C4-2B (cell line): Measurements from ENCODE around the gene EID2B.

ENCODE experiments used
- ZFX ChIP-seq: fragments of 450-650 bp; IDR thresholded peaks from 2 replicates; pipeline ENCODE4 v1.6.1; 2017
- TF ChIP-seq, protein P1 (sequence below): fragments of 450-650 bp; conservative IDR thresholded peaks from 2 replicates; pipeline ENCODE4 v1.5.1; 2017; ENCODE audit warnings: mild to moderate bottlenecking

DNA sequence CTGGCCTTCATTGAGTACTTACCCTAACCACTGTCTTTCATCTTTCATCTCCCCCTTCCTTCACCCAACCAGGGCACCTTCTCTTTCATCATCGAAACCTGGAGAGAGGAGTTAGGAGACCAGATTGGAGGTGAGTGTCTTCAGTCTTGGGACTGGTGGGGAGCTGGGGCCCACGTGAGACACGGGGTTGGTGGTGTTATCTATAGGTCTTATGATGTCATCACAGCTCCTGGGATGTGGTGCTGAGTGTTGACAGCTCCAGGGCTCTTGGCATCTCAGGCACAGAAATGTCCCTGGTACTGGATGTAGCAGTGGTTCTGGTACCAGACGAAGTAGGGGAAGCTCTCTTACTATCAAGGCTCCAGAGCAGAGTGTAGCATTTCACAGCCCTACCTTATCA, 32.1 kb downstream of the EID2B start:
- TF ChIP-seq, protein P1, sequence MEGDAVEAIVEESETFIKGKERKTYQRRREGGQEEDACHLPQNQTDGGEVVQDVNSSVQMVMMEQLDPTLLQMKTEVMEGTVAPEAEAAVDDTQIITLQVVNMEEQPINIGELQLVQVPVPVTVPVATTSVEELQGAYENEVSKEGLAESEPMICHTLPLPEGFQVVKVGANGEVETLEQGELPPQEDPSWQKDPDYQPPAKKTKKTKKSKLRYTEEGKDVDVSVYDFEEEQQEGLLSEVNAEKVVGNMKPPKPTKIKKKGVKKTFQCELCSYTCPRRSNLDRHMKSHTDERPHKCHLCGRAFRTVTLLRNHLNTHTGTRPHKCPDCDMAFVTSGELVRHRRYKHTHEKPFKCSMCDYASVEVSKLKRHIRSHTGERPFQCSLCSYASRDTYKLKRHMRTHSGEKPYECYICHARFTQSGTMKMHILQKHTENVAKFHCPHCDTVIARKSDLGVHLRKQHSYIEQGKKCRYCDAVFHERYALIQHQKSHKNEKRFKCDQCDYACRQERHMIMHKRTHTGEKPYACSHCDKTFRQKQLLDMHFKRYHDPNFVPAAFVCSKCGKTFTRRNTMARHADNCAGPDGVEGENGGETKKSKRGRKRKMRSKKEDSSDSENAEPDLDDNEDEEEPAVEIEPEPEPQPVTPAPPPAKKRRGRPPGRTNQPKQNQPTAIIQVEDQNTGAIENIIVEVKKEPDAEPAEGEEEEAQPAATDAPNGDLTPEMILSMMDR = no peak
- no peak for TF ChIP-seq ZFX
